SU-DHL-6 (cell line): Measurements from ENCODE around the gene PATZ1.

Experiments used
- EZH2phosphoT487 ChIP-seq: fragments of 200-600 bp; sonication (generic), shearing (Covaris generic); conservative IDR thresholded peaks from 2 replicates; pipeline ENCODE4 v1.6.1; 2018; ENCODE audit warnings: mild to moderate bottlenecking, antibody characterized with exemption, low read length, moderate library complexity, mixed read lengths
- TF ChIP-seq, protein P1 (sequence below): fragments of 200-600 bp; sonication (generic); IDR thresholded peaks from one replicate; pipeline ENCODE4 v1.5.1; 2017; ENCODE audit warnings: antibody characterized with exemption, mild to moderate bottlenecking, low read length, moderate library complexity; ENCODE audit not compliant: insufficient read depth, poor library complexity, severe bottlenecking

DNA sequence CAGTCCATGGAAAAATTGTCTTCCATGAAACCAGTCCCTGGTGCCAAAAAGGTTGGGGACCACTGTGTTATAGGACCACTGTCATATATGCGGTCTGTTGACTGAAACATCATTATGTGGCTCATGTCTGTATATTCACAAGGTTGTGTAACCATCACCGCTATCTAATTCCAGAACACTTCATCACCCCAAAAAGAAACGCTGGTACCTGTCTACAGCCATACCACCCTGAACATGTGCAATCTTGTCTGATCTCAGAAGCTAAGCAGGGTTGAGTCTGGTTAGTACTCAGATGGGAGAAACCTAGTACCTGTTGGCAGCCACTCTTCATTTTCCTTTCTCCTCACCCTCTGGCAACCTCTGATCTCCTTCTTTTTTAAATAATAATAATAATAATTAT lies 41.0 kb downstream of the PATZ1 start:
- TF ChIP-seq, protein P1, sequence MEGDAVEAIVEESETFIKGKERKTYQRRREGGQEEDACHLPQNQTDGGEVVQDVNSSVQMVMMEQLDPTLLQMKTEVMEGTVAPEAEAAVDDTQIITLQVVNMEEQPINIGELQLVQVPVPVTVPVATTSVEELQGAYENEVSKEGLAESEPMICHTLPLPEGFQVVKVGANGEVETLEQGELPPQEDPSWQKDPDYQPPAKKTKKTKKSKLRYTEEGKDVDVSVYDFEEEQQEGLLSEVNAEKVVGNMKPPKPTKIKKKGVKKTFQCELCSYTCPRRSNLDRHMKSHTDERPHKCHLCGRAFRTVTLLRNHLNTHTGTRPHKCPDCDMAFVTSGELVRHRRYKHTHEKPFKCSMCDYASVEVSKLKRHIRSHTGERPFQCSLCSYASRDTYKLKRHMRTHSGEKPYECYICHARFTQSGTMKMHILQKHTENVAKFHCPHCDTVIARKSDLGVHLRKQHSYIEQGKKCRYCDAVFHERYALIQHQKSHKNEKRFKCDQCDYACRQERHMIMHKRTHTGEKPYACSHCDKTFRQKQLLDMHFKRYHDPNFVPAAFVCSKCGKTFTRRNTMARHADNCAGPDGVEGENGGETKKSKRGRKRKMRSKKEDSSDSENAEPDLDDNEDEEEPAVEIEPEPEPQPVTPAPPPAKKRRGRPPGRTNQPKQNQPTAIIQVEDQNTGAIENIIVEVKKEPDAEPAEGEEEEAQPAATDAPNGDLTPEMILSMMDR, result no peak
- TF ChIP-seq EZH2phosphoT487, result no peak
